ENCODE data around the gene PRAMEF1.

The PRAMEF1 gene

DNA sequence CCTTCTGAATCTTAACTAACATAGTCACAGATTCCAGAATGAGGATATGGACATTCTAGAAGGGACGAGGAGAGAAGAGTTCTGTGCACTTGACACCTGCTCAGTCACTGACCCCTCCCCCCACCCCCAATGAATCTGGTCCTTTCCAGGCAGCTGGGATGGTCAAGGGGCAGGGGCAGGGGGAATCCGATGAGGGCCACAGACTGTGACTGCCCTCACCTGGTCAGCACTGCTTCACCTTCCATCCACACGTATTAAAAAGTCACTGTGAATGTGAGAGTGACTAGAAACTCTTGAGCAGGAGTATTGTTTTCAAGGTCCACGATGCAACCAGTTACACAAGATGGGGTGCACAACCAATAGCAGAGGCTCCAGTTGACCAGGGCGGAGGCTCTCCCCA is 27.2 kb upstream of the PRAMEF1 start:
- Histone ChIP-seq H3K27me3 (replicated peaks in 2 of 5; ENCODE audit: control insufficient read depth in 4 of 5, insufficient read depth in 5 of 5, low read length in 4 of 5) (peaks cover 1 to 22% (median 4%) of the 10 kb centered on the region in 5 experiments), H3K27ac (ENCODE audit: insufficient read depth in 1 of 2, low read depth in 1 of 2, low read length in 2 of 2, poor library complexity in 1 of 2, severe bottlenecking in 2 of 2) (no peak overlapping the region), H3K4me3 (ENCODE audit: control insufficient read depth in 1 of 7, extremely low read depth in 1 of 7, insufficient read depth in 4 of 7, low read depth in 2 of 7, low read length in 6 of 7) (no peak overlapping the region), H3K4me1 (ENCODE audit: control extremely low read depth in 1 of 4, control insufficient read depth in 4 of 4, insufficient read depth in 4 of 4, low read length in 3 of 4) (no peaks in the 10 kb centered on the region), H3K36me3 (ENCODE audit: control insufficient read depth in 4 of 4, insufficient read depth in 4 of 4, low read length in 3 of 4) (no peaks in the 10 kb centered on the region), H3K9me3 (ENCODE audit: control extremely low read depth in 1 of 5, control insufficient read depth in 4 of 5, insufficient read depth in 2 of 5, low read depth in 1 of 5, low read length in 4 of 5) (no peaks in the 10 kb centered on the region)
- ChIA-PET CTCF (no interaction called here), POLR2A (no interaction called here)
- WGBS (ENCODE audit: insufficient coverage) = 90% methylated on average over 4 of the region's 5 CpGs
- DNase-seq = no peak

DNA sequence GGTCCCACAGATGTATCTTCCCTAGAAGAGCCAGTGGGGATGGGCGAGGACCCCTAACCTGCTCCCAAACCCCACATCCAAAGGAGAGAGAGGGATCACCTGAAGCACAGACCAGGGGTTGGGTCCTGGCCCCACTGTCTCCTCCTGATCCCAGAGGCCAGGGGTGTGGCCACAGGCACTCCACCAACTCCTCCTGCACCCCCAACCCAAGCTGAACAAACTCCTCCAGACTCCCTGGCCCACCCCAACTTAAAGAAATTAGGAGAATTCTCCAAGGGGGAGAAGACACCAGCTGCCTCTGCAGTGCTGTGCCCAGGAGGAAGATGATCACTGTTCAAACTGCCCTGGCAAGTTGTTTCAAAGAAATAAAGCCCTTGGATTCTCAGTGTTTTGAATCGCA is 22.2 kb upstream of the PRAMEF1 start:
- 90% methylated on average over 2 of the region's 2 CpGs for WGBS (ENCODE audit: insufficient coverage)

DNA sequence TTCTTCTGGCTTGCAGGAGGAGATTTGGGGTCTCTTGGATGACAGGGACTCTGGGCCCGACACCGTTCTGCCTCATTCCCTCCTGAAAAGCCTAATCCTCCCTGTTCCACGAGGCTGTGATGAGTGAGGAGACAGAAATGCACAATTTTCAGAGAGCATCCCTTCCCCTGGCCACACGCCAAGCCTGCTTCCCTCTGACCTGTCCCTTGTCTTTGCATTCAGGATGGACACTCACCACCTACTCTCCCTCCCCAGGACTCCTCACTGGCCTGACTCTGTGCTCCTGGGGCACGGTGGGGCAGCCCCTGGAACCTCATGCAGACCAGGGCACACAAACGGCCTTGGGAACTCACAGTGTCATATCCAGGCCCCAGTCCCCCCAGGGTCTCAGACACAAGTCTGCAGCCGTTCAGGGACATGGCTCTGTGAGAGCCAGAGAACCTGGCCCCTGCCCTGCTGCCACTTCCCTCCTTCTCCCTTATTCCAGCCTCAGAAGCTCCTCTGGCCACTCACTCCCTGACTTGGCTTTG is 21.2 kb upstream of the PRAMEF1 start:
- Histone ChIP-seq H3K27me3 (replicated peaks in 2 of 5; ENCODE audit: control insufficient read depth in 4 of 5, insufficient read depth in 5 of 5, low read length in 4 of 5) (peaks cover 0 to 27% (median 4%) of the 10 kb centered on the region in 5 experiments), H3K27ac (ENCODE audit: insufficient read depth in 1 of 2, low read depth in 1 of 2, low read length in 2 of 2, poor library complexity in 1 of 2, severe bottlenecking in 2 of 2) (no peak overlapping the region), H3K4me3 (ENCODE audit: control insufficient read depth in 1 of 7, extremely low read depth in 1 of 7, insufficient read depth in 4 of 7, low read depth in 2 of 7, low read length in 6 of 7) (no peak overlapping the region), H3K9me3 (ENCODE audit: control extremely low read depth in 1 of 5, control insufficient read depth in 4 of 5, insufficient read depth in 2 of 5, low read depth in 1 of 5, low read length in 4 of 5) (peaks cover 0 to 3% (median 0%) of the 10 kb centered on the region in 5 experiments), H3K4me1 (ENCODE audit: control extremely low read depth in 1 of 4, control insufficient read depth in 4 of 4, insufficient read depth in 4 of 4, low read length in 3 of 4) (no peaks in the 10 kb centered on the region), H3K36me3 (ENCODE audit: control insufficient read depth in 4 of 4, insufficient read depth in 4 of 4, low read length in 3 of 4) (no peaks in the 10 kb centered on the region)
- WGBS (ENCODE audit: insufficient coverage) = 79% methylated on average over 7 of the region's 7 CpGs
- no peak for DNase-seq
- ChIA-PET POLR2A (no interaction called here), CTCF (no interaction called here)

More for the DNA sequence above, 22.2 kb upstream of the PRAMEF1 start:
- Histone ChIP-seq H3K27ac (ENCODE audit: insufficient read depth in 1 of 2, low read depth in 1 of 2, low read length in 2 of 2, poor library complexity in 1 of 2, severe bottlenecking in 2 of 2) (no peak overlapping the region), H3K4me1 (ENCODE audit: control extremely low read depth in 1 of 4, control insufficient read depth in 4 of 4, insufficient read depth in 4 of 4, low read length in 3 of 4) (no peaks in the 10 kb centered on the region), H3K27me3 (replicated peaks in 2 of 5; ENCODE audit: control insufficient read depth in 4 of 5, insufficient read depth in 5 of 5, low read length in 4 of 5) (peaks cover 0 to 31% (median 4%) of the 10 kb centered on the region in 5 experiments), H3K4me3 (ENCODE audit: control insufficient read depth in 1 of 7, extremely low read depth in 1 of 7, insufficient read depth in 4 of 7, low read depth in 2 of 7, low read length in 6 of 7) (no peak overlapping the region), H3K36me3 (ENCODE audit: control insufficient read depth in 4 of 4, insufficient read depth in 4 of 4, low read length in 3 of 4) (no peaks in the 10 kb centered on the region), H3K9me3 (ENCODE audit: control extremely low read depth in 1 of 5, control insufficient read depth in 4 of 5, insufficient read depth in 2 of 5, low read depth in 1 of 5, low read length in 4 of 5) (peaks cover 0 to 3% (median 0%) of the 10 kb centered on the region in 5 experiments)
- POLR2A ChIA-PET = no interaction called here
- DNase-seq = no peak
- CTCF ChIA-PET = no interaction called here

DNA sequence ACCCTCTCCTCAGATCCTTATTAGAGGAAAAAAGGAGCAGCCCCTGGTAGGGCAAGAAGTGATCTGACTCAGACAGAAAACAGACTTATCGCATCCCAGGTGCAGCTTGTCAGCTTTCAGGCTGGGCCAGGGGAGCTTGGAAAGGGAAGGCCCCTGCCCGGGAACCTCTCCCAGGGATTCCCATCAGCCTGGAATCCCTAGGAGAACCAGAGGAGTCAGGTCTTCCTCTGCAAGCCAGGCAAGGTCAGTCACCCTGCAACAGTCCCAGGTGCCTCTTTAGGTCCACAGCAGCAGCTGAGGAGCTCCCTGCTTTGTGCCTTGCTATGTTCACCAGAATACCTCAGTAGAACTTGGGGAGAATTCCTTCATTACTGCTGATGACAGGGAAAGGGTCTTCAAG is 20.6 kb upstream of the PRAMEF1 start:
- CTCF ChIA-PET = no interaction called here
- Histone ChIP-seq H3K27me3 (replicated peaks in 2 of 5; ENCODE audit: control insufficient read depth in 4 of 5, insufficient read depth in 5 of 5, low read length in 4 of 5) (peaks cover 0 to 27% (median 4%) of the 10 kb centered on the region in 5 experiments), H3K4me3 (ENCODE audit: control insufficient read depth in 1 of 7, extremely low read depth in 1 of 7, insufficient read depth in 4 of 7, low read depth in 2 of 7, low read length in 6 of 7) (no peak overlapping the region), H3K27ac (ENCODE audit: insufficient read depth in 1 of 2, low read depth in 1 of 2, low read length in 2 of 2, poor library complexity in 1 of 2, severe bottlenecking in 2 of 2) (no peak overlapping the region), H3K4me1 (ENCODE audit: control extremely low read depth in 1 of 4, control insufficient read depth in 4 of 4, insufficient read depth in 4 of 4, low read length in 3 of 4) (no peaks in the 10 kb centered on the region), H3K9me3 (ENCODE audit: control extremely low read depth in 1 of 5, control insufficient read depth in 4 of 5, insufficient read depth in 2 of 5, low read depth in 1 of 5, low read length in 4 of 5) (peaks cover 0 to 3% (median 0%) of the 10 kb centered on the region in 5 experiments), H3K36me3 (ENCODE audit: control insufficient read depth in 4 of 4, insufficient read depth in 4 of 4, low read length in 3 of 4) (no peaks in the 10 kb centered on the region)
- WGBS (ENCODE audit: insufficient coverage) = 94% methylated on average over 2 of the region's 2 CpGs
- DNase-seq = no peak
- POLR2A ChIA-PET = no interaction called here

DNA sequence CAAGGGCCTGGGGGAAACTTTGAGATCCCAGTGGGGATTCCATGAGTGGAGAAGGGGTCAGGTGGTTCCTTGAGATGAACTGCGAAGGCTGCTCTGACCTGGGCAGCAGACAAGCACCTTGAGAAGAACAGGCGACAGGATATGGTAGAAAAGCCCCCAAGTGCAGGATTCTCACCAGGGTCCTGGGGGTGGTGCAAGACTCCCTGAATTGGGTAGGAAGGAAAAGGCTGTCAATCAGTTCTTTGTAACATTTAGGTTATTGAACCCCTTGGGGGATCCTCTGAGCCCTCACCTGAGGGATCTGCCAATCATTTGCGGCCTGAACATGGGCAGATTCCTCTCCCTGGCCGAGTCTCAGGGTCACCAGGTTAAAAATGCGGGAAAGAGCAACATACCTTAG is 20.0 kb upstream of the PRAMEF1 start:
- H3K36me3 ChIP-seq (ENCODE audit: control insufficient read depth in 4 of 4, insufficient read depth in 4 of 4, low read length in 3 of 4) = no peaks in the 10 kb centered on the region
- no peak overlapping the region for H3K27ac ChIP-seq (ENCODE audit: insufficient read depth in 1 of 2, low read depth in 1 of 2, low read length in 2 of 2, poor library complexity in 1 of 2, severe bottlenecking in 2 of 2)
- peaks cover 0 to 27% (median 4%) of the 10 kb centered on the region in 5 experiments for H3K27me3 ChIP-seq (replicated peaks in 2 of 5; ENCODE audit: control insufficient read depth in 4 of 5, insufficient read depth in 5 of 5, low read length in 4 of 5)
- POLR2A ChIA-PET = no interaction called here
- peaks cover 0 to 3% (median 0%) of the 10 kb centered on the region in 5 experiments for H3K9me3 ChIP-seq (ENCODE audit: control extremely low read depth in 1 of 5, control insufficient read depth in 4 of 5, insufficient read depth in 2 of 5, low read depth in 1 of 5, low read length in 4 of 5)
- H3K4me3 ChIP-seq (ENCODE audit: control insufficient read depth in 1 of 7, extremely low read depth in 1 of 7, insufficient read depth in 4 of 7, low read depth in 2 of 7, low read length in 6 of 7) = no peak overlapping the region
- WGBS (ENCODE audit: insufficient coverage) = 92% methylated on average over 5 of the region's 5 CpGs
- CTCF ChIA-PET = no interaction called here
- DNase-seq = no peak
- no peaks in the 10 kb centered on the region for H3K4me1 ChIP-seq (ENCODE audit: control extremely low read depth in 1 of 4, control insufficient read depth in 4 of 4, insufficient read depth in 4 of 4, low read length in 3 of 4)

DNA sequence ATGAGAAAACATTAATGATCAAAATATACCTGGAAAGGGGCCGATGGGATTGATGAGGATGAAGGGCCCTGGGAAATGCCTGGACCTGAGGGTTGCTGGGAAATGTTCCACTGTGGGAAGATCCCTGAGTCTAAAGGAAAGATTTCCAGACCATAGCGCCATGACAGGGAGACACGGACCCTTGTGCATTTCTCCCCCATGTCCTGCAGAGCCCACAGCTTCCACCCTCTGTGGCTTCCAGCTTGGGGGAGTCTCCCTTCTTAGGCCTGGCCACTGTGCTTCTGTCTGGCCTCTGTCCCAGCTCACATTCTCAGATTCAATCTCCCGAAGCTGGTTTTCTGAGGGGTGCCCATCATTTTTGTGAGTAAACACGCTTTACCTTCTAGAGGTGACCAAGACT is 18.7 kb upstream of the PRAMEF1 start:
- Histone ChIP-seq H3K27me3 (replicated peaks in 2 of 5; ENCODE audit: control insufficient read depth in 4 of 5, insufficient read depth in 5 of 5, low read length in 4 of 5) (peaks cover 0 to 27% (median 0%) of the 10 kb centered on the region in 5 experiments), H3K27ac (ENCODE audit: insufficient read depth in 1 of 2, low read depth in 1 of 2, low read length in 2 of 2, poor library complexity in 1 of 2, severe bottlenecking in 2 of 2) (no peak overlapping the region), H3K36me3 (ENCODE audit: control insufficient read depth in 4 of 4, insufficient read depth in 4 of 4, low read length in 3 of 4) (no peaks in the 10 kb centered on the region), H3K4me3 (ENCODE audit: control insufficient read depth in 1 of 7, extremely low read depth in 1 of 7, insufficient read depth in 4 of 7, low read depth in 2 of 7, low read length in 6 of 7) (no peak overlapping the region), H3K9me3 (ENCODE audit: control extremely low read depth in 1 of 5, control insufficient read depth in 4 of 5, insufficient read depth in 2 of 5, low read depth in 1 of 5, low read length in 4 of 5) (peaks cover 0 to 3% (median 0%) of the 10 kb centered on the region in 5 experiments), H3K4me1 (ENCODE audit: control extremely low read depth in 1 of 4, control insufficient read depth in 4 of 4, insufficient read depth in 4 of 4, low read length in 3 of 4) (no peaks in the 10 kb centered on the region)
- 96% methylated on average over 4 of the region's 5 CpGs for WGBS (ENCODE audit: insufficient coverage)
- POLR2A ChIA-PET = no interaction called here
- no peak for DNase-seq
- CTCF ChIA-PET = no interaction called here

DNA sequence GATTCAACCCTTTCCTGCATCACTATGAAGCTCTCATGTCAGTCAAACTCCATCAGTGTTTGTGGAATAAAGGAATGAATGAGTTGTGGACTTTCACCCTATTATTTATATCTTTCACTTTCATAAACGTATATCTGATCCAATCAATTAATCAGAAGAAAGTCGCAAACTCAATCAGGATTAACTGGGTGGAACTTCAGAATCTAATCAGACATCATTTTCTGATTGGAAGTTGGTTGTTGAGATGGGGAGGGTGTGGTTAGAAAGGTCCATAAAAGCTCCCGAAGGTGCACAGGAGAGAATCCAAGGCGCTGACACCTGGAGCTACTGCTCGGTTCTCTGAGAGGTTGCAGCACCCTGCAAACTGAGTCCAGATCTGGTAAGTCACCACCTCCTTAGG is 17.8 kb upstream of the PRAMEF1 start, which contains the start of gene PRAMEF12:
Gene PRAMEF12, plus strand, starts transcription at position 301 of the 400 bp plus-strand sequence. CDS start 1,130 bp downstream, outside the sequence.
- DNase-seq = no peak
- Histone ChIP-seq H3K27me3 (replicated peaks in 2 of 5; ENCODE audit: control insufficient read depth in 4 of 5, insufficient read depth in 5 of 5, low read length in 4 of 5) (peaks cover 0 to 27% (median 0%) of the 10 kb centered on the region in 5 experiments), H3K4me3 (ENCODE audit: control insufficient read depth in 1 of 7, extremely low read depth in 1 of 7, insufficient read depth in 4 of 7, low read depth in 2 of 7, low read length in 6 of 7) (no peak within 1 kb of the TSS), H3K27ac (ENCODE audit: insufficient read depth in 1 of 2, low read depth in 1 of 2, low read length in 2 of 2, poor library complexity in 1 of 2, severe bottlenecking in 2 of 2) (no peak within 1 kb of the TSS), H3K9me3 (ENCODE audit: control extremely low read depth in 1 of 5, control insufficient read depth in 4 of 5, insufficient read depth in 2 of 5, low read depth in 1 of 5, low read length in 4 of 5) (peaks cover 0 to 3% (median 0%) of the 10 kb centered on the region in 5 experiments), H3K4me1 (ENCODE audit: control extremely low read depth in 1 of 4, control insufficient read depth in 4 of 4, insufficient read depth in 4 of 4, low read length in 3 of 4) (no peaks in the 10 kb centered on the region), H3K36me3 (ENCODE audit: control insufficient read depth in 4 of 4, insufficient read depth in 4 of 4, low read length in 3 of 4) (no peaks in the 10 kb centered on the region)
- ChIA-PET POLR2A (no interaction called here), CTCF (no interaction called here)
- 100% methylated on average over 4 of the region's 5 CpGs for WGBS (ENCODE audit: insufficient coverage)
